ENCODE measurements around the gene PHF20. TPM values are rescaled to one million over a fixed set of nuclear protein-coding genes. Genes with fewer than 3 reads are reported as not detected.

The PHF20 gene
- total RNA-seq, 1 donor from 2014 or later: 109 TPM

DNA sequence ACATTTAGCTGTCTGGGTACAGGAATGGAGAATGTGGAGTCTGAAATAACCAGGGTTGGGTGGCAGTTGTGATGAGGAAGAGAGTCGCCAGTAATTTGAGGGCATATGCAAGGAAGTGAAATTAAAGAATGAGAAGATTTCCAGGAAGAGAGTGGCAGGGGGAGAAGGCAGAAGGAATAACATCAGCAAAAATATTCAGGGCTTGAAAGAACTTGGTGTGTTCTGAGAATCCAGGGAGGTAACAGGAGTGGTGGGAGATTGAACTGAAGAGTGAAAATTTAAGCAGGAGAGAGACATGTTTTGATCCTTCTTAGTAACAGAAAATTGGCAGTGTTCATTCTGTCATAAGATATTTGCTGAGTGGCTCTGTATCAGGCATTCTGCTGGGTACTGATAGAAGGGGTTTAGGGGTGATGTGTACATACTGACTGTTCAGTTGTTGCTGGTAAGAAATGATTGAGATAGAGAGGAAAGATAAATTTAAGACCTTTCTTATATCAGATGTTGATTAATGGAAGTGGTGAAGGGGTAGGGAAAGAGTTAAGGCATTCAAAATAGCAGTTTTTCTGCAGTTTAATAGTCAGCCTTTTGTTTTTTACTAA is 54.7 kb downstream of the PHF20 start:
- Histone ChIP-seq H3K27ac (no peak overlapping the region), H3K4me3 (no peak overlapping the region), H3K27me3 (no peaks in the 10 kb centered on the region), H3K9me3 (no peaks in the 10 kb centered on the region), H3K4me1 (no peaks in the 10 kb centered on the region), H3K36me3 (peaks cover 0 to 5% of the 10 kb centered on the region in 2 donors)
- intact Hi-C loops (cut with DNase I): no loop called here
- TF ChIP-seq, protein P1, sequence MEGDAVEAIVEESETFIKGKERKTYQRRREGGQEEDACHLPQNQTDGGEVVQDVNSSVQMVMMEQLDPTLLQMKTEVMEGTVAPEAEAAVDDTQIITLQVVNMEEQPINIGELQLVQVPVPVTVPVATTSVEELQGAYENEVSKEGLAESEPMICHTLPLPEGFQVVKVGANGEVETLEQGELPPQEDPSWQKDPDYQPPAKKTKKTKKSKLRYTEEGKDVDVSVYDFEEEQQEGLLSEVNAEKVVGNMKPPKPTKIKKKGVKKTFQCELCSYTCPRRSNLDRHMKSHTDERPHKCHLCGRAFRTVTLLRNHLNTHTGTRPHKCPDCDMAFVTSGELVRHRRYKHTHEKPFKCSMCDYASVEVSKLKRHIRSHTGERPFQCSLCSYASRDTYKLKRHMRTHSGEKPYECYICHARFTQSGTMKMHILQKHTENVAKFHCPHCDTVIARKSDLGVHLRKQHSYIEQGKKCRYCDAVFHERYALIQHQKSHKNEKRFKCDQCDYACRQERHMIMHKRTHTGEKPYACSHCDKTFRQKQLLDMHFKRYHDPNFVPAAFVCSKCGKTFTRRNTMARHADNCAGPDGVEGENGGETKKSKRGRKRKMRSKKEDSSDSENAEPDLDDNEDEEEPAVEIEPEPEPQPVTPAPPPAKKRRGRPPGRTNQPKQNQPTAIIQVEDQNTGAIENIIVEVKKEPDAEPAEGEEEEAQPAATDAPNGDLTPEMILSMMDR (IDR thresholded peaks at IDR 0.05): no peak
- no peak for DNase-seq (ENCODE audit: low spot score in 2 of 2)

DNA sequence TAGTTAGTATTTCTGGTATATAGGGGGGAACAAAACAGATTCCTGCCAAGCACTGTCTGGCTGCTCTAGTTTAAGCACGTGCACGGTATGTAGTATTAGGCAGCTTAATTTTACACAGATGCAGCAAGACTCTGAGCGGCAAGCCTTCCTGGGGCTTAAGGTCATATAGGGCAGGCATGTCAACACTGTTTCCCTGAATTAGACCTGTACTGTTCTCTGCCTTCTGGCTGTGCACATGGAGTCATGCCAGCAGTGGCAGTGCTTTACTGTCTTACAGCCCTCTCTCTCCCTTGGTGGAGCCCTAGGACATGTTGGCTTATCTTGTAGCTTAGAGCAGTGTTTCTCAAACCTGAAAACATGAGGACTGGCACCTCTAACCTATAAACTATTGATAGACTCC is 56.6 kb downstream of the PHF20 start:
- no peak overlapping the region for H3K4me3 ChIP-seq
- TF ChIP-seq, protein P1 (IDR thresholded peaks at IDR 0.05): no peak
- no peaks in the 10 kb centered on the region for H3K9me3 ChIP-seq
- H3K27ac ChIP-seq: no peak overlapping the region
- no peaks in the 10 kb centered on the region for H3K27me3 ChIP-seq
- no peak for DNase-seq (ENCODE audit: low spot score in 2 of 2)
- H3K4me1 ChIP-seq: no peaks in the 10 kb centered on the region
- intact Hi-C loops (cut with DNase I): no loop called here
- peaks cover 0 to 5% of the 10 kb centered on the region in 2 donors for H3K36me3 ChIP-seq

DNA sequence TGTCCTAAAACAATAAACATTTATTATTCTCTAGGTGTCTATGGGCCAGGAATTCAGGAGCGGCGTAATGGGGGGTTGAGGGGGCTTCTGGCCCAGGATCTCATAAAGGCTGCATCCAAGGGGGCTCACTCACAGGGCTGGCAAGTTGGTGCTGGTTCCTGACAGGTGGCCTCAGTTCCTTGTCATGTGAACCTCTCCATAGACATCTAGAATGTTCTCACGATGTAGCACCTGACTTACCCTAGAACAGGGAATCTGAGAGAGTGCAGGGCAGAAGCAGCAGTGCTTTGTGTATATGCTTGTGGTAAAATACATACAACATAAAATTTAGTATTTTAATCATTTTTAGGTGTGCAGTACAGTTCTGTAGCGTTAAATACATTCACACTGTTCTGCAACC is 57.1 kb downstream of the PHF20 start:
- intact Hi-C loops (cut with DNase I): no loop called here
- peaks cover 0 to 4% of the 10 kb centered on the region in 2 donors for H3K36me3 ChIP-seq

DNA sequence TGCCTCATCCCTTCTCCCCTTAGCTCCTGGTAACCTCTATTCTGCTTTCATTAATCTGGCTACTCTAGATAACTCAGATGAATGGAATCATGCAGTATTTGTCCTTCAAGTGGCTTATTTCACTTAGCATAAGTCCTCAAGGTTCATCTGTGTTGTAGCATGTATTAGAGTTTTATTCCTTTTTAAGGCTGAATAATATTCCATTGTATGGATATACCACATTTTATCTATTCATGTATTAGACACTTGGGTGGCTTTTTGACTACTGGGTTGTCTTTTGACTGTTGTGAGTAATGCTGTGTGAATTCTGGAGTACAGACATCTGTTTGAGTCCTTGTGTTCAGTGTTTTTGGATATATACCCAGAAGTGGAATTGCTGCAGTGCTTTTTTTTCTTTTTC is 58.4 kb downstream of the PHF20 start:
- intact Hi-C loops (cut with DNase I): loop anchor here (5.0 kb wide), 1 partner anchor 37 kb away; no protein-coding TSS in a partner anchor
- Histone ChIP-seq H3K27me3 (no peaks in the 10 kb centered on the region), H3K4me3 (no peak overlapping the region), H3K36me3 (no peaks in the 10 kb centered on the region), H3K4me1 (no peaks in the 10 kb centered on the region), H3K27ac (no peak overlapping the region), H3K9me3 (no peaks in the 10 kb centered on the region)
- DNase-seq (ENCODE audit: low spot score in 2 of 2): no peak
- TF ChIP-seq, protein P1 (IDR thresholded peaks at IDR 0.05): no peak

More for the DNA sequence above, 57.1 kb downstream of the PHF20 start:
- no peak for DNase-seq (ENCODE audit: low spot score in 2 of 2)
- Histone ChIP-seq H3K27me3 (no peaks in the 10 kb centered on the region), H3K9me3 (no peaks in the 10 kb centered on the region), H3K27ac (no peak overlapping the region), H3K4me1 (no peaks in the 10 kb centered on the region), H3K4me3 (no peak overlapping the region)
- TF ChIP-seq, protein P1 (IDR thresholded peaks at IDR 0.05): no peak

DNA sequence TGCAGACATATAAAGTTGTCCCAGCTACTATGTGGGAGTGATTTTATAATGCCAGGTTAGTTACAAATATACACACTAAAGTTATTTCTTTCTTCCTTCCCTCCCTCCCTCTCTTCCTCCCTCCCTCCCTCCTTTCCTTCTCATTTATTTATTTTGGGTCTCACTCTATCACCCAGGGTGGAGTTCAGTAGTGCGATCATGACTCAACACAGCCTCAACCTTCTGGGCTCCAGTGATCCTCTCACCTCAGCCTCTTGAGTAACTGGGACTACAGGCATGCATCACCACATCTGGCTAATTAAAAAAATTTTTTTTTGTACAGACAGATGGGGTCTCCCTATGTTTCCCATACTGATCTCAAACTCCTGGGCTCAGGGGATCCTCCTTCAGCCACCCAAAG is 59.2 kb downstream of the PHF20 start:
- Histone ChIP-seq H3K9me3 (no peaks in the 10 kb centered on the region), H3K36me3 (no peaks in the 10 kb centered on the region), H3K4me1 (no peaks in the 10 kb centered on the region), H3K27ac (no peak overlapping the region), H3K4me3 (no peak overlapping the region), H3K27me3 (no peaks in the 10 kb centered on the region)
- no peak for DNase-seq (ENCODE audit: low spot score in 2 of 2)
- TF ChIP-seq, protein P1 (IDR thresholded peaks at IDR 0.05): no peak
- intact Hi-C loops (cut with DNase I): loop anchor here (5.0 kb wide), 1 partner anchor 36 kb away; no protein-coding TSS in a partner anchor
